ENCODE results near the gene IQCH.
"Not testable (repeated sequence)": the region's sequence is repeated elsewhere in the genome, so short reads cannot be mapped to it uniquely, and the experiment has no call there.

Gene IQCH

GRCh38 chr15:67358812-67359211 lies 104.2 kb downstream of the IQCH start:
- no peaks in the 10 kb centered on the region for H3K36me3 ChIP-seq (ENCODE audit: insufficient read depth)
- no peak overlapping the region for H2AFZ ChIP-seq (ENCODE audit: low read depth)
- no peaks in the 10 kb centered on the region for H3K79me2 ChIP-seq (ENCODE audit: insufficient read depth, low read depth)
- no peaks in the 10 kb centered on the region for H4K20me1 ChIP-seq (ENCODE audit: insufficient read depth)
- no peak overlapping the region for H3K4me2 ChIP-seq
- H3K27ac ChIP-seq, result no peak overlapping the region
- TF ChIP-seq CTCF (conservative IDR thresholded peaks at IDR 0.05; ENCODE audit: low read depth, low read length), result no peak
- no peaks in the 10 kb centered on the region for H3K27me3 ChIP-seq (ENCODE audit: insufficient read depth, low read depth)
- no peak overlapping the region for H3K4me3 ChIP-seq (IDR thresholded peaks at IDR 0.05; ENCODE audit: insufficient read depth, low read depth, low read length)
- H3K9ac ChIP-seq, result no peak overlapping the region
- no peaks in the 10 kb centered on the region for H3K4me1 ChIP-seq (ENCODE audit: low read depth, poor library complexity, severe bottlenecking)

- no peak overlapping the region for H2AFZ ChIP-seq (ENCODE audit: low read depth)
Measured at GRCh38 chr15:67359431-67360079, 105.0 kb downstream of the IQCH start.

GRCh38 chr15:67361100-67361499 lies 106.5 kb downstream of the IQCH start:
- no peak overlapping the region for H3K4me2 ChIP-seq

More at GRCh38 chr15:67359431-67360079, 105.0 kb downstream of the IQCH start:
- Histone ChIP-seq H3K27ac (no peak overlapping the region), H3K4me1 (ENCODE audit: low read depth, poor library complexity, severe bottlenecking) (no peaks in the 10 kb centered on the region), H3K9ac (no peak overlapping the region), H3K4me3 (IDR thresholded peaks at IDR 0.05; ENCODE audit: insufficient read depth, low read depth, low read length) (no peak overlapping the region), H3K4me2 (no peak overlapping the region), H3K79me2 (ENCODE audit: insufficient read depth, low read depth) (no peaks in the 10 kb centered on the region), H3K36me3 (ENCODE audit: insufficient read depth) (no peaks in the 10 kb centered on the region), H4K20me1 (ENCODE audit: insufficient read depth) (no peaks in the 10 kb centered on the region), H3K27me3 (ENCODE audit: insufficient read depth, low read depth) (no peaks in the 10 kb centered on the region)
- TF ChIP-seq CTCF (conservative IDR thresholded peaks at IDR 0.05; ENCODE audit: low read depth, low read length), result no peak

GRCh38 chr15:67363712-67364111 lies 109.1 kb downstream of the IQCH start:
- peaks cover 10% of the 10 kb centered on the region for H3K4me1 ChIP-seq (ENCODE audit: low read depth, poor library complexity, severe bottlenecking)
- H3K4me2 ChIP-seq; H3K79me2 ChIP-seq (ENCODE audit: insufficient read depth, low read depth); H3K36me3 ChIP-seq (ENCODE audit: insufficient read depth); H2AFZ ChIP-seq (ENCODE audit: low read depth); H3K4me3 ChIP-seq (IDR thresholded peaks at IDR 0.05; ENCODE audit: insufficient read depth, low read depth, low read length); H3K9ac ChIP-seq; H3K27ac ChIP-seq; H4K20me1 ChIP-seq (ENCODE audit: insufficient read depth); H3K27me3 ChIP-seq (ENCODE audit: insufficient read depth, low read depth): not testable (repeated sequence)

More at GRCh38 chr15:67361100-67361499, 106.5 kb downstream of the IQCH start:
- Histone ChIP-seq H2AFZ (ENCODE audit: low read depth) (no peak overlapping the region), H4K20me1 (ENCODE audit: insufficient read depth) (no peaks in the 10 kb centered on the region), H3K4me1 (ENCODE audit: low read depth, poor library complexity, severe bottlenecking) (no peaks in the 10 kb centered on the region), H3K27ac (no peak overlapping the region), H3K4me3 (IDR thresholded peaks at IDR 0.05; ENCODE audit: insufficient read depth, low read depth, low read length) (no peak overlapping the region), H3K9ac (no peak overlapping the region), H3K36me3 (ENCODE audit: insufficient read depth) (no peaks in the 10 kb centered on the region), H3K79me2 (ENCODE audit: insufficient read depth, low read depth) (no peaks in the 10 kb centered on the region), H3K27me3 (ENCODE audit: insufficient read depth, low read depth) (no peaks in the 10 kb centered on the region)
- no peak for TF ChIP-seq CTCF (conservative IDR thresholded peaks at IDR 0.05; ENCODE audit: low read depth, low read length)

GRCh38 chr15:67365994-67366393 lies 111.4 kb downstream of the IQCH start:
- no peak overlapping the region for H3K27ac ChIP-seq
- H3K79me2 ChIP-seq (ENCODE audit: insufficient read depth, low read depth), result no peaks in the 10 kb centered on the region
- H3K36me3 ChIP-seq (ENCODE audit: insufficient read depth), result no peaks in the 10 kb centered on the region
- H3K4me3 ChIP-seq (IDR thresholded peaks at IDR 0.05; ENCODE audit: insufficient read depth, low read depth, low read length), result no peak overlapping the region
- no peak for TF ChIP-seq CTCF (conservative IDR thresholded peaks at IDR 0.05; ENCODE audit: low read depth, low read length)
- H3K4me1 ChIP-seq (ENCODE audit: low read depth, poor library complexity, severe bottlenecking), result peaks cover 10% of the 10 kb centered on the region
- no peak overlapping the region for H3K4me2 ChIP-seq
- H2AFZ ChIP-seq (ENCODE audit: low read depth), result no peak overlapping the region
- no peaks in the 10 kb centered on the region for H4K20me1 ChIP-seq (ENCODE audit: insufficient read depth)
- H3K27me3 ChIP-seq (ENCODE audit: insufficient read depth, low read depth), result no peaks in the 10 kb centered on the region
- H3K9ac ChIP-seq, result no peak overlapping the region

Measured in KMS-11 (cell line).